Ovary (tissue), 3 donors: ENCODE results near the gene CCDC141.

Experiments
- POLR2A ChIP-seq: fragments of 450-650 bp; IDR thresholded peaks from one replicate; pipeline ENCODE4 v1.6.1; 2017; ENCODE audit warnings: antibody characterized with exemption, mild to moderate bottlenecking, moderate library complexity
- TF ChIP-seq, protein P1 (sequence below), 3 donors: fragments of 450-650 bp in 2 of 3; fragments of 200-600 bp in 1 of 3; IDR thresholded peaks; one replicate each; pipeline versions ENCODE4 v1.5.1 to v1.8.0; 2016 to 2022; ENCODE audit warnings: antibody characterized with exemption in 3 of 3, mild to moderate bottlenecking in 1 of 3
- donor health status: DM: no; HTN: no; CAD: no.

DNA sequence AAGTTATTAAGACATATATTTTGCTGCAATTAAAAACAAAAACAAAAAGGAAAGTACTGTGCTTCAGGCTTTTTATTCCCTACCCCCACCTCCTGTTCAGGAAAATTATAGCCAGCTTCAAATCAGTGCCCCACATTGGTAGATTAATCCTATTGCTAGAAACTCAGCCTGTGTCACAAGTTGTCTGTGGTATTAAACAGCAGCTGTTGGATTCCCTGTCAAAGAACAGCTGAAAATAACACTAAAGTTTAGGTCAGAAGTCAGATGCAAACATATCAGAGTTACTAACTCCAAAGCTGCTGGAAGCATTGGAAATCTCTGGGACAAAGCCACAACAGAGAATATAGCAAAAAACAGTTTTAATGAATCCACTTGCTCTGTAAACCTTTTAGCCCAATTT lies 818 bp upstream of the CCDC141 start:
- TF ChIP-seq, protein P1, sequence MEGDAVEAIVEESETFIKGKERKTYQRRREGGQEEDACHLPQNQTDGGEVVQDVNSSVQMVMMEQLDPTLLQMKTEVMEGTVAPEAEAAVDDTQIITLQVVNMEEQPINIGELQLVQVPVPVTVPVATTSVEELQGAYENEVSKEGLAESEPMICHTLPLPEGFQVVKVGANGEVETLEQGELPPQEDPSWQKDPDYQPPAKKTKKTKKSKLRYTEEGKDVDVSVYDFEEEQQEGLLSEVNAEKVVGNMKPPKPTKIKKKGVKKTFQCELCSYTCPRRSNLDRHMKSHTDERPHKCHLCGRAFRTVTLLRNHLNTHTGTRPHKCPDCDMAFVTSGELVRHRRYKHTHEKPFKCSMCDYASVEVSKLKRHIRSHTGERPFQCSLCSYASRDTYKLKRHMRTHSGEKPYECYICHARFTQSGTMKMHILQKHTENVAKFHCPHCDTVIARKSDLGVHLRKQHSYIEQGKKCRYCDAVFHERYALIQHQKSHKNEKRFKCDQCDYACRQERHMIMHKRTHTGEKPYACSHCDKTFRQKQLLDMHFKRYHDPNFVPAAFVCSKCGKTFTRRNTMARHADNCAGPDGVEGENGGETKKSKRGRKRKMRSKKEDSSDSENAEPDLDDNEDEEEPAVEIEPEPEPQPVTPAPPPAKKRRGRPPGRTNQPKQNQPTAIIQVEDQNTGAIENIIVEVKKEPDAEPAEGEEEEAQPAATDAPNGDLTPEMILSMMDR (IDR thresholded peaks at IDR 0.05) = no peak
- no peak for TF ChIP-seq POLR2A
